ENCODE results near the gene VSTM2B.

DNA sequence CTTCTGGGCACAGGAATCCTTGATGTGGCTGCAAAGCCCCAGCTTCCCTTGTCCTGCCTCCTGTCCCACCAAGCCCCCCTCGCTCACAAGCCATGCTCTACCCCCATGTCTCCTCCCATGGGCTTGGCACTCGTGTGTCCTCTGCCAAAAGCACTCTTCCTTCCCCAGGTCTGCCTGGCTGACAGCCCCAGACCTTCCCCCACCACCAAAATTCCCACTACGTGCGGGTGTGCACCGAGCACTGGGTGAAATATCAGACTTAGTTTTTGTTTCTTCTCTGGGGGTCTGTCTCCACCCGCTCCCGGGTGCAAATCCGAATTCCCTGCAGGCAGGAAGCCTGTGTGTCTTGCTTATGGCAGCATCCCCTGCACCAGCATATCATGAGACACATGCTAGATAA lies 5.9 kb upstream of the VSTM2B start:
- TF ChIP-seq POLR2A (IDR thresholded peaks at IDR 0.05; ENCODE audit: low read depth, low read length) (no peak), MXI1 (IDR thresholded peaks at IDR 0.05; ENCODE audit: borderline replicate concordance, low read depth, low read length) (no peak), FOS (IDR thresholded peaks at IDR 0.05; ENCODE audit: low read depth, low read length) (no peak), RFX5 (IDR thresholded peaks at IDR 0.05; ENCODE audit: low read depth, low read length) (no peak), RAD21 (IDR thresholded peaks at IDR 0.05; ENCODE audit: low read length) (no peak), NFE2L2 (IDR thresholded peaks at IDR 0.05; ENCODE audit: low read depth, low read length) (no peak)
- TF ChIP-seq, protein P1, sequence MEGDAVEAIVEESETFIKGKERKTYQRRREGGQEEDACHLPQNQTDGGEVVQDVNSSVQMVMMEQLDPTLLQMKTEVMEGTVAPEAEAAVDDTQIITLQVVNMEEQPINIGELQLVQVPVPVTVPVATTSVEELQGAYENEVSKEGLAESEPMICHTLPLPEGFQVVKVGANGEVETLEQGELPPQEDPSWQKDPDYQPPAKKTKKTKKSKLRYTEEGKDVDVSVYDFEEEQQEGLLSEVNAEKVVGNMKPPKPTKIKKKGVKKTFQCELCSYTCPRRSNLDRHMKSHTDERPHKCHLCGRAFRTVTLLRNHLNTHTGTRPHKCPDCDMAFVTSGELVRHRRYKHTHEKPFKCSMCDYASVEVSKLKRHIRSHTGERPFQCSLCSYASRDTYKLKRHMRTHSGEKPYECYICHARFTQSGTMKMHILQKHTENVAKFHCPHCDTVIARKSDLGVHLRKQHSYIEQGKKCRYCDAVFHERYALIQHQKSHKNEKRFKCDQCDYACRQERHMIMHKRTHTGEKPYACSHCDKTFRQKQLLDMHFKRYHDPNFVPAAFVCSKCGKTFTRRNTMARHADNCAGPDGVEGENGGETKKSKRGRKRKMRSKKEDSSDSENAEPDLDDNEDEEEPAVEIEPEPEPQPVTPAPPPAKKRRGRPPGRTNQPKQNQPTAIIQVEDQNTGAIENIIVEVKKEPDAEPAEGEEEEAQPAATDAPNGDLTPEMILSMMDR (conservative IDR thresholded peaks at IDR 0.05; ENCODE audit: low read depth, low read length): no peak
- TF ChIP-seq, protein P2, sequence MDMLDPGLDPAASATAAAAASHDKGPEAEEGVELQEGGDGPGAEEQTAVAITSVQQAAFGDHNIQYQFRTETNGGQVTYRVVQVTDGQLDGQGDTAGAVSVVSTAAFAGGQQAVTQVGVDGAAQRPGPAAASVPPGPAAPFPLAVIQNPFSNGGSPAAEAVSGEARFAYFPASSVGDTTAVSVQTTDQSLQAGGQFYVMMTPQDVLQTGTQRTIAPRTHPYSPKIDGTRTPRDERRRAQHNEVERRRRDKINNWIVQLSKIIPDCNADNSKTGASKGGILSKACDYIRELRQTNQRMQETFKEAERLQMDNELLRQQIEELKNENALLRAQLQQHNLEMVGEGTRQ (IDR thresholded peaks at IDR 0.05; ENCODE audit: low read depth, low read length): no peak

All from IMR-90 (cell line).